AG04449 (cell line): Measurements from ENCODE around the gene SLC25A33.

Experiments
- CTCF ChIA-PET: fragments of 350-600 bp; formaldehyde crosslinking; extraction: SDS; loops from one replicate; lab custom pipeline; 2021; ENCODE audit warnings: antibody characterized with exemption; lab: Yijun Ruan, JAX
- POLR2A ChIA-PET: fragments of 400-600, 350-600 bp; formaldehyde crosslinking; extraction: SDS; loops from one replicate; lab custom pipeline; 2020; ENCODE audit warnings: antibody characterized with exemption, inconsistent platforms; lab: Yijun Ruan, JAX
- DNase-seq: peaks from one replicate; pipeline ENCODE4 v3.0.0-alpha.2; 2010; ENCODE audit warnings: low read depth, low spot score
- H3K4me3 ChIP-seq: 2 replicates; pipeline ENCODE4 v1.5.1; 2011; ENCODE audit warnings: low read depth, mild to moderate bottlenecking, control low read depth, low read length
- TF ChIP-seq, protein P1 (sequence below): IDR thresholded peaks from one replicate; pipeline ENCODE4 v1.5.1; 2011; ENCODE audit warnings: mild to moderate bottlenecking, moderate library complexity, low read length, control low read depth, inconsistent platforms; ENCODE audit not compliant: insufficient read depth; ENCODE audit errors: missing control alignments

SLC25A33 gene

DNA sequence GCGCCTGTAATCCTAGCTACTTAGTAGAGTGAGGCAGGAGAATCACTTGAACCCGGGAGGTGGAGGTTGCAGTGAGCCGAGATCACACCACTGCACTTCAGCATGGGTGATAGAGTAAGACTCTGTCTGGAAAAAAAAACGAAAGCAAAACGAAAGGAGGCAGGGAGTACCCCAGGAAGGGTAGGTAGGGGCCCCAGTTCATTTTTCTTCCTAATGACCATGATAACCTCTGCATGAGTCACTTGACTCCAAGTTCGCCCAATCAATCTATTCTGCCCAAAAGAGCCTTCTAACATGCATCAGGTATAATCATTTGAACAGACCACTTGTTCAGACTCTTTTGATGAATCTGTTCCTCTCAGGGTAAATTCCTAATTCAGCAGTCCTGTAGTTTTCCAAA, 36.2 kb downstream of the SLC25A33 start:
- TF ChIP-seq, protein P1, sequence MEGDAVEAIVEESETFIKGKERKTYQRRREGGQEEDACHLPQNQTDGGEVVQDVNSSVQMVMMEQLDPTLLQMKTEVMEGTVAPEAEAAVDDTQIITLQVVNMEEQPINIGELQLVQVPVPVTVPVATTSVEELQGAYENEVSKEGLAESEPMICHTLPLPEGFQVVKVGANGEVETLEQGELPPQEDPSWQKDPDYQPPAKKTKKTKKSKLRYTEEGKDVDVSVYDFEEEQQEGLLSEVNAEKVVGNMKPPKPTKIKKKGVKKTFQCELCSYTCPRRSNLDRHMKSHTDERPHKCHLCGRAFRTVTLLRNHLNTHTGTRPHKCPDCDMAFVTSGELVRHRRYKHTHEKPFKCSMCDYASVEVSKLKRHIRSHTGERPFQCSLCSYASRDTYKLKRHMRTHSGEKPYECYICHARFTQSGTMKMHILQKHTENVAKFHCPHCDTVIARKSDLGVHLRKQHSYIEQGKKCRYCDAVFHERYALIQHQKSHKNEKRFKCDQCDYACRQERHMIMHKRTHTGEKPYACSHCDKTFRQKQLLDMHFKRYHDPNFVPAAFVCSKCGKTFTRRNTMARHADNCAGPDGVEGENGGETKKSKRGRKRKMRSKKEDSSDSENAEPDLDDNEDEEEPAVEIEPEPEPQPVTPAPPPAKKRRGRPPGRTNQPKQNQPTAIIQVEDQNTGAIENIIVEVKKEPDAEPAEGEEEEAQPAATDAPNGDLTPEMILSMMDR: no peak
- CTCF ChIA-PET: interaction anchor here (1.0 to 8.6 kb wide), 5 partner anchors 8 to 81 kb away, joined by 3 to 148 read pairs (median 4); partner anchors contain the start of gene TMEM201
- POLR2A ChIA-PET: no interaction called here
- H3K4me3 ChIP-seq: no peak overlapping the region
- DNase-seq: no peak

DNA sequence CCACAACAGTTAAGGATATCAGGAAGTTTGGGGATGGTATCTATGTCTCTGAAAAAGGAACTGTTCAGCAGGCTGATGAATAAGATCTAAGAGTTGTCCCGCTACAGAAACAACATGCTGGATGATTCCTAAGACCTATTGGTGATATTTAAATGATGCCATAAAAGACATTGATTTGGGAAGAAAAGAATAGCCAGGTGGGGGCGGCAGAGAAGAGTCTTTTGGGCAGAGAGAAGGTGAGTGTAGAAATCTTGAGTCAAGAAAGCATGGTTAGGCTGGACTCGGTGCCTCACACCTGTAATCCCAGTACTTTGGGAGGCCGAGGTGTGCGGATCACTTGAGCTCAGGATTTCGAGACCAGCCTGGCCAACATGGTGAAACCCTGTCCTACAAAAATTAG, 37.6 kb downstream of the SLC25A33 start:
- no peak for DNase-seq
- CTCF ChIA-PET: interaction anchor here (1.7 to 8.6 kb wide), 2 partner anchors 11 to 82 kb away, joined by 11 to 148 read pairs; partner anchors contain the start of gene TMEM201
- TF ChIP-seq, protein P1: no peak
- H3K4me3 ChIP-seq: no peak overlapping the region
- POLR2A ChIA-PET: no interaction called here

DNA sequence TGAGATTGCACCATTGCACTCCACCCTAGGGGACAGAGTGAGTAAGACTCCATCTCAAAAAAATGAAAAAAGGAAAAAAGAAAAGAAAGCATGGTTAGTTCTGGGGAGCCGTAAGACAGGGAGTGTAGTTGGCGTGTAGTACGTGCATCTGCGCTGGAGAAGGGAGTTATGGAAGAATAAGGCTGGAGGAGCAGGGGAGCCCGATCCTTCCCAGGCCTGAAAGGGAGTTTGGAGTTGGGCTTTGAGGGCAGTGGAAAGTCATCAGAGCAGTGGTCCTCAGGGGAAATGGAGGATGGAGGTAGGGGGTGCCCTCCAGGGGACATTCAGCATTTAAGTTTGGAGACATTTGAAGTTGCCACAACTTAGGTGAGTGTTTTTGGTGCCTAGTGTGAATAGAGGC, 38.2 kb downstream of the SLC25A33 start:
- CTCF ChIA-PET: interaction anchor here (1.7 to 8.6 kb wide), 2 partner anchors 11 to 82 kb away, joined by 11 to 148 read pairs; partner anchors contain the start of gene TMEM201

DNA sequence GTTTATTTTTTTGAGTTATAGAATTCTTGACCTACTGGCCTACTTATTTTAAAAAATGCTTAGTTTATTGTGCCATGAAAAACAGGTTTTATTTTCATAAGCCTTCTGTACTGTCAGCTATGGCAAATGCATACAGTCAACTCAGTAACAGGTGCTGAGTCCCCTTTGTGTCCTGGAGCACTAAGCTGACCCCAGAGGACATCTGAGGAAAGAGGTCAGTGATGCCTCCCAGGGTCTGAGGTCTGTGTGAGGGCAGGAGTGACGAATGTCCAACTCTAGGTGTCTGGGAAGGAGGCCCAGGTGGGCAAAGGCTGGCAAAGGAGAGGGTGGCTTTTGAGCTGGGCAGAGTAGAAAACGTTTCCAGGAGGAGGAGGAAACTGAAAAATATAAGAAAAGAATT, 41.7 kb downstream of the SLC25A33 start:
- CTCF ChIA-PET: interaction anchor here (0.7 to 3.9 kb wide), 4 partner anchors 10 to 91 kb away, joined by 3 to 21 read pairs (median 3); no protein-coding TSS in a partner anchor
- POLR2A ChIA-PET: no interaction called here
- DNase-seq: no peak
- TF ChIP-seq, protein P1: no peak
- no peak overlapping the region for H3K4me3 ChIP-seq

More for the DNA sequence above, 38.2 kb downstream of the SLC25A33 start:
- no peak overlapping the region for H3K4me3 ChIP-seq
- TF ChIP-seq, protein P1: no peak
- POLR2A ChIA-PET: no interaction called here
- DNase-seq: no peak

DNA sequence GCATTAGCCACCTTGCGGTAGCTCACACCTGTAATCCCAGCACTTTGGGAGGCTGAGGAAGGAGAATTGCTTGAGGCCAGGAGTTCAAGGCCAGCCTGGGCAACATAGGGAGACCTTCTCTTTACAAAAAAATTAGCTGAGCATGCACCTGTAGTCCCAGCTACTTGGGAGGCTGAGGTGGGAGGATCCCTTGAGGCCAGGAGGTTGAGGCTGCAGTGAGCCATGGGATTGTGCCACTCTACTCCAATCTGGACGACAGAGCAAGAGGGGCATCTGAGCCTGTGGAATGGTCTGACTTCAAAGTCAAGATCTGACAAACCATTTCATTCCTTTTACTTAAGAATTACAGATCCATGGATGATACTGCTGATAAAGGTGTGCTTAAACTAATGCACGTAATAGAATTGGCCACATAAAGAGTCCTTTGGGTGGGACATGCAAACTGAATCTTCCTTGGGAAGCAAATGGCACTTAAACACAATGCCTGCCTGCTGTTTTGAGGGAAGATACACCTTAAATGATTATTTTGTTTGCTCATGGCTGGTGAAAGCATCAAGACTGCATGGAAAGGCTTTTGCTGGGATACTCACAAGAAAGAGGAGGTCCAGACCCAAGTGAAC, 47.0 kb downstream of the SLC25A33 start:
- no peak for DNase-seq
- TF ChIP-seq, protein P1: no peak
- CTCF ChIA-PET: interaction anchor here (1.6 kb wide), 1 partner anchor 91 kb away, joined by 5 read pairs; no protein-coding TSS in a partner anchor
- POLR2A ChIA-PET: interaction anchor here (0.6 kb wide), 1 partner anchor 352 kb away, joined by 3 read pairs; the partner anchor contains the start of gene H6PD
- H3K4me3 ChIP-seq: no peak overlapping the region

DNA sequence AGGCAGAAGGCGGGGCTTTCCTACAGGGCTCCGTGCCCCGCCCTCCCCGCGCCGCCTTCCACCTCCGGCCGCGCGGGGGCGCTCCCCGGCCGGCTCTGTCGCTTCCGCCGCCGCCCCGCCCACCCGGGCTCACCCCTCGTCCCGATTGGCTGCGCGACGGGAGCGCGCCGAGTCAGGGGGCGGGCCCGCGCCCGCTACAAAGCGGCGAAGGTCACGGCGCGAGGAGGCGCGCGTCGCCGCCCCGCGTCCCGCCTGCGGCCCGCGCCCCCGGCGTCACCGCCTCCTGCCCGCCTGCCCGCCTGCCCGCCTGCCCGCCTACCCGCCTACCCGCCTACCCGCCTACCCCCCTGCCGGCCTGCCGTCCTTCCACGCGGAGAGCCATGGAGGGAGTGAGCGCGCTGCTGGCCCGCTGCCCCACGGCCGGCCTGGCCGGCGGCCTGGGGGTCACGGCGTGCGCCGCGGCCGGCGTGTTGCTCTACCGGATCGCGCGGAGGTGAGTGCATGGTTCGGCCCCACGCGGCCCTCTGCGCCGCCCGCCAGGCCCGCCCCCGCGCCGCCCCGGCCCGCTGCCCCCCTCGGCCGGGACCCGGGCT, 49.4 kb downstream of the SLC25A33 start, which contains the start of gene TMEM201:
Gene TMEM201, plus strand, starts transcription at position 361 of the 593 bp plus-strand sequence. Its CDS starts 20 bp downstream, at position 381.
- TF ChIP-seq, protein P1: peak; percentile 64
- H3K4me3 ChIP-seq: peak within 1 kb of the TSS; percentile 67
- CTCF ChIA-PET: interaction anchor here (0.6 to 1.9 kb wide), 22 partner anchors 10 to 353 kb away, joined by 3 to 14 read pairs (median 4); no protein-coding TSS in a partner anchor
- POLR2A ChIA-PET: interaction anchor here (0.6 kb wide), 1 partner anchor 49 kb away, joined by 4 read pairs; the partner anchor contains the start of gene SLC25A33
- DNase-seq: peak; percentile 4
